Panc1 (cell line): ENCODE measurements around the gene MYO18A. TPM values are rescaled to one million over a fixed set of nuclear protein-coding genes. Genes with fewer than 3 reads are reported as not detected.

Experiments used
- ATAC-seq: fragments of 200-7000 bp; cut with Tn5 transposase; 2 replicates; pipeline ENCODE4 v1.9.1; 2020; ENCODE audit warnings: mild to moderate bottlenecking, moderate library complexity
- BruUV-seq: library from RNA; stranded (reverse); fragments of 400-500 nt; replicated peaks from 2 replicates; lab custom pipeline; 2021; lab: Mats Ljungman, UMichigan
- CTCF ChIA-PET: fragments of 300-600 bp; sonication (Branson Sonifier 250); formaldehyde crosslinking; loops from one replicate; lab custom pipeline; 2022; ENCODE audit warnings: antibody characterized with exemption; lab: Charles Lee
- POLR2A ChIA-PET: fragments of 300-600 bp; sonication (Branson Sonifier 250); formaldehyde crosslinking; loops from one replicate; lab custom pipeline; 2022; ENCODE audit warnings: antibody characterized with exemption; lab: Charles Lee
- DNase-seq: peaks from one replicate; pipeline ENCODE4 v3.0.0-alpha.2; 2010; ENCODE audit warnings: low read depth, low spot score
- H3K27ac ChIP-seq: 2 replicates; pipeline ENCODE4 v1.5.1; 2011; ENCODE audit warnings: mild to moderate bottlenecking, low read length, inconsistent platforms
- H3K27me3 ChIP-seq: fragments of 200-500 bp; sonication (Bioruptor generic); 2 replicates; pipeline ENCODE4 v1.6.0; 2014; ENCODE audit warnings: low read length, inconsistent platforms; ENCODE audit not compliant: control insufficient read depth, insufficient read depth
- H3K36me3 ChIP-seq: fragments of 200-500 bp; sonication (Bioruptor generic); 2 replicates; pipeline ENCODE4 v1.5.1; 2014; ENCODE audit warnings: inconsistent platforms, mild to moderate bottlenecking, low read length, moderate library complexity; ENCODE audit not compliant: control insufficient read depth, insufficient read depth
- H3K4me1 ChIP-seq: 2 replicates; pipeline ENCODE4 v1.5.1; 2011; ENCODE audit warnings: inconsistent platforms, mild to moderate bottlenecking, low read length, moderate library complexity; ENCODE audit not compliant: control insufficient read depth, insufficient read depth
- H3K4me3 ChIP-seq, 2 experiments: 2 replicates each; pipeline ENCODE4 v1.5.1; 2011 to 2012; ENCODE audit warnings: low read depth in 2 of 2, low read length in 2 of 2, mild to moderate bottlenecking in 2 of 2, inconsistent platforms in 1 of 2, moderate library complexity in 1 of 2
- H3K9me3 ChIP-seq: fragments of 200-500 bp; sonication (Bioruptor generic); 2 replicates; pipeline ENCODE4 v1.5.1; 2014; ENCODE audit warnings: low read depth, mild to moderate bottlenecking, inconsistent platforms, low read length, moderate library complexity; ENCODE audit not compliant: control insufficient read depth, insufficient read depth
- CTCF ChIP-seq: fragments of 450-650 bp; IDR thresholded peaks from 2 replicates; pipeline ENCODE4 v1.5.1; 2017; ENCODE audit warnings: mild to moderate bottlenecking
- POLR2AphosphoS5 ChIP-seq: IDR thresholded peaks from 2 replicates; pipeline ENCODE4 v1.6.1; 2012; ENCODE audit warnings: mild to moderate bottlenecking, low read depth, low read length, moderate library complexity
- SIN3A ChIP-seq: IDR thresholded peaks from 2 replicates; pipeline ENCODE4 v1.6.1; 2012; ENCODE audit warnings: low read depth, mild to moderate bottlenecking, low read length, moderate library complexity, borderline replicate concordance; ENCODE audit not compliant: insufficient read depth
- TCF7L2 ChIP-seq: IDR thresholded peaks from 2 replicates; pipeline ENCODE4 v1.6.1; 2011; ENCODE audit warnings: mild to moderate bottlenecking, low read depth, low read length, inconsistent platforms
- in situ Hi-C: cut with HindIII; loops from 2 replicates; pipeline ENCODE4 v1.10.0; 2016; ENCODE audit warnings: low sequenced_read_pairs, low pct_unique_long_range_greater_than_20kb
- intact Hi-C: fragments of 100-400 bp; cut with micrococcal nuclease; formaldehyde crosslinking; loops from one replicate; pipeline ENCODE4 v1.10.0; 2022; ENCODE audit not compliant: unreplicated experiment
- total RNA-seq: library from RNA; stranded (reverse); gene quantifications from one replicate; pipeline ENCODE4 v1.2.1, GENCODE V29; 2021; ENCODE audit not compliant: unreplicated experiment
- TF ChIP-seq, protein P1 (sequence below), 2 experiments: IDR thresholded peaks; 2 replicates each; pipeline ENCODE4 v1.6.1; 2011 to 2012; ENCODE audit warnings: low read depth in 2 of 2, control low read depth in 1 of 2, low read length in 1 of 2, mild to moderate bottlenecking in 1 of 2, moderate library complexity in 1 of 2; ENCODE audit not compliant: insufficient read depth in 1 of 2

The MYO18A gene
- total RNA-seq, 1 experiment from 2014 or later, result 108 TPM

DNA sequence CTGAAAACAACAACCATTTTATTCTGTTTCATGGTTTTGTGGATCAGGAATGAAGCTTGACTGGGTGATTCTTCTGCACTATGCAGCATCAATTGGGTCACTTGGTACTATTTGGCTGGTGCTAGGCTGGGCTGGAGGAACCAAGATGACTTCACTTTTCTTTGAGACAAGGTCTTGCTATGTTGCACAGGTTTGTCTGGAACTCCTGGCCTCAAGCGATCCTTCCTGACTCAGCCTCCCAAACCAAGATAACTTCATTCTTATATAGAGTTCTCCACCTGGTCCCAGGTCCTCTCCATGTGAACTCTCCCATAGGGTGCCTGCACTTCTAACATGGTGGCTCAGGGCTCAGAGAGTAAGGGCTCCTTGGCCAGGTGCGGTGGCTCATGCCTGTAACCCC lies 139.1 kb downstream of the MYO18A start:
- ATAC-seq, result no peak
- POLR2A ChIA-PET, result interaction anchor here (0.6 kb wide), 1 partner anchor 44 kb away, joined by 7 read pairs; no protein-coding TSS in a partner anchor
- no peaks in the 10 kb centered on the region; the same call in 1 of the 2 replicates for H3K4me1 ChIP-seq
- BruUV-seq, result no TSS peak
- TF ChIP-seq CTCF (no peak), TCF7L2 (no peak), SIN3A (no peak), POLR2AphosphoS5 (no peak)
- TF ChIP-seq, protein P1, sequence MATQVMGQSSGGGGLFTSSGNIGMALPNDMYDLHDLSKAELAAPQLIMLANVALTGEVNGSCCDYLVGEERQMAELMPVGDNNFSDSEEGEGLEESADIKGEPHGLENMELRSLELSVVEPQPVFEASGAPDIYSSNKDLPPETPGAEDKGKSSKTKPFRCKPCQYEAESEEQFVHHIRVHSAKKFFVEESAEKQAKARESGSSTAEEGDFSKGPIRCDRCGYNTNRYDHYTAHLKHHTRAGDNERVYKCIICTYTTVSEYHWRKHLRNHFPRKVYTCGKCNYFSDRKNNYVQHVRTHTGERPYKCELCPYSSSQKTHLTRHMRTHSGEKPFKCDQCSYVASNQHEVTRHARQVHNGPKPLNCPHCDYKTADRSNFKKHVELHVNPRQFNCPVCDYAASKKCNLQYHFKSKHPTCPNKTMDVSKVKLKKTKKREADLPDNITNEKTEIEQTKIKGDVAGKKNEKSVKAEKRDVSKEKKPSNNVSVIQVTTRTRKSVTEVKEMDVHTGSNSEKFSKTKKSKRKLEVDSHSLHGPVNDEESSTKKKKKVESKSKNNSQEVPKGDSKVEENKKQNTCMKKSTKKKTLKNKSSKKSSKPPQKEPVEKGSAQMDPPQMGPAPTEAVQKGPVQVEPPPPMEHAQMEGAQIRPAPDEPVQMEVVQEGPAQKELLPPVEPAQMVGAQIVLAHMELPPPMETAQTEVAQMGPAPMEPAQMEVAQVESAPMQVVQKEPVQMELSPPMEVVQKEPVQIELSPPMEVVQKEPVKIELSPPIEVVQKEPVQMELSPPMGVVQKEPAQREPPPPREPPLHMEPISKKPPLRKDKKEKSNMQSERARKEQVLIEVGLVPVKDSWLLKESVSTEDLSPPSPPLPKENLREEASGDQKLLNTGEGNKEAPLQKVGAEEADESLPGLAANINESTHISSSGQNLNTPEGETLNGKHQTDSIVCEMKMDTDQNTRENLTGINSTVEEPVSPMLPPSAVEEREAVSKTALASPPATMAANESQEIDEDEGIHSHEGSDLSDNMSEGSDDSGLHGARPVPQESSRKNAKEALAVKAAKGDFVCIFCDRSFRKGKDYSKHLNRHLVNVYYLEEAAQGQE (IDR thresholded peaks at IDR 0.05; ENCODE audit: insufficient read depth in 1 of 2, low read depth in 2 of 2, low read length in 1 of 2), result no peak
- no peak for DNase-seq
- no peak overlapping the region for H3K4me3 ChIP-seq
- H3K27ac ChIP-seq, result no peak overlapping the region
- intact Hi-C loops (no loop called here), in situ Hi-C loops (no loop called here)
- no peaks in the 10 kb centered on the region for H3K9me3 ChIP-seq
- CTCF ChIA-PET, result interaction anchor here (0.6 kb wide), 2 partner anchors 13 to 76 kb away, joined by 3 to 6 read pairs; no protein-coding TSS in a partner anchor
- no peaks in the 10 kb centered on the region for H3K36me3 ChIP-seq
- H3K27me3 ChIP-seq, result peaks cover 8% of the 10 kb centered on the region

DNA sequence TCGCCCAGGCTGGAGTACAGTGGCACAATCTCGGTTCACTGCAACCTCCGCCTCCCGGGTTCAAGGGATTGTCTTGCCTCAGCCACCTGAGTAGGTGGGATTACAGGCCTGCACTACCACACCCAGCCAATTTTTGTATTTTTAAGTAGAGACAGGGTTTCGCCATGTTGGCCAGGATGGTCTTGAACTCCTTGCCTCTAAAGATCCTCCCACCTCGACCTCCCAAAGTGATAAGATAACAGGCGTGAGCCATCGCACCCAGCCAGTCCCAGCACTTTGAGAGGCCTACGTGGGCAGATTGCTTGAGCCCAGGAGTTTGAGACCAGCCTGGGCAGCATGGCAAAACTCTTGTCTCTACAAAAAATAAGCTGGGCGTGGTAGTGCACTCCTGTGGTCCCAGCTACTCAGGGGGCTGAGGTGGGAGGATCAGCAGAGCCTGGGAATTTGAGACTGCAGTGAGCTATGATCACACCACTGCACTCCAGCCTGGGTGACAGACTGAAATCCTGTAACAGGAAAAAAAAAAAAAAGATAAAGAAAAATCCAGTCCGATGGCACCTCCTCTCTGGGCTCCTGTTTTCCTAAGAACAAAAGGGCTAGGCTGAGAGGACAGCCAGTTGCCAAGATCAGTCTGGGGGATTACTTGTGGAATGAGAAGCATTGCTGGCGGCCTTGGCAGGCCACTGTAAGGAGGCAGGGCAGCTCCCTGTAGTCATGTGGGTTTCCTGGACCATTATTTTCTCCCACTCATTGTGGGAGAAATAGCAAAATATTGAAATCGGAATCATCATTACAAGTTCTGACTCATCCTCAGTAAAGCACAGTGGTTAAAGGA lies 140.2 kb downstream of the MYO18A start:
- POLR2A ChIA-PET, result interaction anchor here (0.6 kb wide), 2 partner anchors 45 to 384 kb away, joined by 6 to 7 read pairs; no protein-coding TSS in a partner anchor
- Histone ChIP-seq H3K36me3 (no peaks in the 10 kb centered on the region), H3K4me1 (no peaks in the 10 kb centered on the region; the same call in 1 of the 2 replicates), H3K27ac (no peak overlapping the region), H3K27me3 (peaks cover 8% of the 10 kb centered on the region), H3K4me3 (no peak overlapping the region), H3K9me3 (no peaks in the 10 kb centered on the region)
- no TSS peak for BruUV-seq
- ATAC-seq, result no peak
- TF ChIP-seq CTCF, result no peak
- TF ChIP-seq, protein P1 (IDR thresholded peaks at IDR 0.05; ENCODE audit: insufficient read depth in 1 of 2, low read depth in 2 of 2, low read length in 1 of 2), result 0 out of 4 replicates have a peak, but pooled peaks of 1 of the 2 experiments have one; percentile 8
- in situ Hi-C loops, result no loop called here
- intact Hi-C loops, result no loop called here
- DNase-seq, result no peak
- CTCF ChIA-PET, result interaction anchor here (0.6 kb wide), 2 partner anchors 12 to 75 kb away, joined by 3 to 6 read pairs; no protein-coding TSS in a partner anchor
